Liver (tissue), 9 donors: ENCODE data around the gene RAC2. TPM values are rescaled to one million over a fixed set of nuclear protein-coding genes. Genes with fewer than 3 reads are reported as not detected.

Experiments
- DNase-seq: peaks from one replicate; pipeline ENCODE4 v3.0.0-alpha.2; 2017; ENCODE audit warnings: low spot score
- H3K27ac ChIP-seq, 2 donors: one replicate each; pipeline ENCODE4 v1.7.0; 2013; ENCODE audit warnings: inconsistent platforms in 2 of 2, low read length in 2 of 2, control low read depth in 1 of 2, low read depth in 1 of 2, mild to moderate bottlenecking in 1 of 2
- H3K27me3 ChIP-seq, 4 donors: one replicate each; pipeline versions ENCODE4 v1.6.1 to v1.7.0; 2013; ENCODE audit warnings: low read length in 3 of 4, inconsistent platforms in 1 of 4, mild to moderate bottlenecking in 1 of 4, moderate library complexity in 1 of 4; ENCODE audit not compliant: control insufficient read depth in 4 of 4, insufficient read depth in 4 of 4
- H3K36me3 ChIP-seq, 4 donors: one replicate each; pipeline versions ENCODE4 v1.6.1 to v1.7.0; 2013; ENCODE audit warnings: low read length in 3 of 4, mild to moderate bottlenecking in 3 of 4, low read depth in 1 of 4, moderate library complexity in 1 of 4; ENCODE audit not compliant: control insufficient read depth in 4 of 4, insufficient read depth in 3 of 4
- H3K4me1 ChIP-seq, 4 donors: one replicate each; pipeline versions ENCODE4 v1.6.1 to v1.7.0; 2013; ENCODE audit warnings: low read length in 3 of 4, mild to moderate bottlenecking in 3 of 4, moderate library complexity in 1 of 4; ENCODE audit not compliant: control insufficient read depth in 4 of 4, insufficient read depth in 4 of 4
- H3K4me3 ChIP-seq, 3 donors: one replicate each; pipeline versions ENCODE4 v1.6.1 to v1.7.0; 2013; ENCODE audit warnings: low read length in 3 of 3, control low read depth in 1 of 3, low read depth in 1 of 3, mild to moderate bottlenecking in 1 of 3
- H3K9ac ChIP-seq, 2 donors: one replicate each; pipeline ENCODE4 v1.7.0; 2013; ENCODE audit warnings: low read length in 2 of 2, mild to moderate bottlenecking in 2 of 2, moderate library complexity in 2 of 2, control low read depth in 1 of 2, low read depth in 1 of 2
- H3K9me3 ChIP-seq, 4 donors: one replicate each; pipeline versions ENCODE4 v1.6.1 to v1.7.0; 2013; ENCODE audit warnings: low read length in 3 of 4; ENCODE audit not compliant: control insufficient read depth in 4 of 4
- ATF3 ChIP-seq: IDR thresholded peaks from 2 replicates; pipeline ENCODE4 v1.6.1; 2016; ENCODE audit warnings: antibody characterized with exemption
- EGR1 ChIP-seq, 2 donors: IDR thresholded peaks; 2 replicates each; pipeline ENCODE4 v1.6.1; 2016 to 2018; ENCODE audit warnings: antibody characterized with exemption in 2 of 2, low read depth in 2 of 2
- FOXA1 ChIP-seq: IDR thresholded peaks from 2 replicates; pipeline ENCODE4 v1.6.1; 2016; ENCODE audit warnings: antibody characterized with exemption
- FOXA2 ChIP-seq: IDR thresholded peaks from 2 replicates; pipeline ENCODE4 v1.6.1; 2016; ENCODE audit warnings: antibody characterized with exemption
- GABPA ChIP-seq, 2 donors: IDR thresholded peaks in 1 of 2; conservative IDR thresholded peaks in 1 of 2; 2 replicates each; pipeline ENCODE4 v1.6.1; 2016; ENCODE audit warnings: antibody characterized with exemption in 2 of 2, mild to moderate bottlenecking in 1 of 2, moderate library complexity in 1 of 2
- HNF4A ChIP-seq, 2 donors: conservative IDR thresholded peaks; 2 replicates each; pipeline ENCODE4 v1.6.1; 2016; ENCODE audit warnings: antibody characterized with exemption in 2 of 2, mild to moderate bottlenecking in 2 of 2
- HNF4G ChIP-seq: IDR thresholded peaks from 2 replicates; pipeline ENCODE4 v1.6.1; 2016; ENCODE audit warnings: antibody characterized with exemption
- JUND ChIP-seq, 2 donors: IDR thresholded peaks; 2 replicates each; pipeline ENCODE4 v1.6.1; 2016; ENCODE audit warnings: antibody characterized with exemption in 2 of 2
- NR2F2 ChIP-seq: IDR thresholded peaks from 2 replicates; pipeline ENCODE4 v1.6.1; 2016; ENCODE audit warnings: antibody characterized with exemption
- RAD21 ChIP-seq, 2 donors: IDR thresholded peaks; 2 replicates each; pipeline ENCODE4 v1.6.1; 2016; ENCODE audit warnings: antibody characterized with exemption in 2 of 2, mild to moderate bottlenecking in 2 of 2
- RXRA ChIP-seq, 2 donors: IDR thresholded peaks; 2 replicates each; pipeline ENCODE4 v1.6.1; 2017 to 2018; ENCODE audit warnings: antibody characterized with exemption in 2 of 2, mild to moderate bottlenecking in 1 of 2
- SP1 ChIP-seq: IDR thresholded peaks from 2 replicates; pipeline ENCODE4 v1.6.1; 2018; ENCODE audit warnings: antibody characterized with exemption, mild to moderate bottlenecking
- TAF1 ChIP-seq: conservative IDR thresholded peaks from 2 replicates; pipeline ENCODE4 v1.6.1; 2016; ENCODE audit warnings: antibody characterized with exemption, mild to moderate bottlenecking
- YY1 ChIP-seq: IDR thresholded peaks from 2 replicates; pipeline ENCODE4 v1.6.1; 2016; ENCODE audit warnings: antibody characterized with exemption, mild to moderate bottlenecking
- ZBTB33 ChIP-seq: IDR thresholded peaks from 2 replicates; pipeline ENCODE4 v1.6.1; 2016; ENCODE audit warnings: antibody characterized with exemption
- WGBS: extraction: QIAGEN DNeasy Blood & Tissue Kit; methylation state at CpG from one replicate; pipeline ENCODE4 v1.1.7; 2013; 5-methylcytosine and 5-hydroxymethylcytosine counted together
- polyA plus RNA-seq, 2 donors: library from polyadenylated mRNA; stranded (reverse) in 1 of 2; unstranded in 1 of 2; fragments of 200-250 nt in 1 of 2; fragments of >200 nt in 1 of 2; fragmentation: Nextera tagmentation in 1 of 2; extraction: Ambion mirVana in 1 of 2; gene quantifications; one replicate each; pipeline versions ENCODE4 v1.2.1 to v1.2.3, GENCODE V29; 2013 to 2015
- total RNA-seq, 2 donors: library from RNA; depleted of rRNA; stranded (reverse); fragments of >200 nt; gene quantifications; one replicate each; pipeline ENCODE4 v1.2.3, GENCODE V29; 2014
- TF ChIP-seq, protein P1 (sequence below): IDR thresholded peaks from 2 replicates; pipeline ENCODE4 v1.6.1; 2016; ENCODE audit warnings: antibody characterized with exemption
- TF ChIP-seq, protein P2 (sequence below): fragments of 150-350 bp; IDR thresholded peaks from 2 replicates; pipeline ENCODE4 v1.5.1; 2017; ENCODE audit warnings: improper control_type of control experiment, low read depth, low read length; ENCODE audit not compliant: missing input control
- TF ChIP-seq, protein P3 (sequence below): IDR thresholded peaks from 2 replicates; pipeline ENCODE4 v1.6.1; 2016; ENCODE audit warnings: antibody characterized with exemption, mild to moderate bottlenecking
- donor health status: healthy.
- donor health status: healthy.
- donor health status: healthy.
- donor health status: healthy.
- donor health status: healthy.

RAC2 gene
- total and polyA plus RNA-seq, 4 donors = 4.0 to 15.0 (median 7.4) TPM

GRCh38 chr22:37218771-37219411, 25.2 kb downstream of the RAC2 start:
- Histone ChIP-seq H3K36me3 (no peaks in the 10 kb centered on the region), H3K4me3 (no peak overlapping the region), H3K27ac (no peak overlapping the region), H3K9me3 (no peaks in the 10 kb centered on the region), H3K9ac (no peak overlapping the region), H3K4me1 (no peaks in the 10 kb centered on the region), H3K27me3 (no peaks in the 10 kb centered on the region)
- DNase-seq = no peak
- TF ChIP-seq EGR1 (IDR thresholded peaks at IDR 0.05; ENCODE audit: low read depth in 2 of 2) = no peak
- no peak for TF ChIP-seq RXRA (IDR thresholded peaks at IDR 0.05)
- 47% methylated on average over 7 of the region's 7 CpGs for WGBS

DNA sequence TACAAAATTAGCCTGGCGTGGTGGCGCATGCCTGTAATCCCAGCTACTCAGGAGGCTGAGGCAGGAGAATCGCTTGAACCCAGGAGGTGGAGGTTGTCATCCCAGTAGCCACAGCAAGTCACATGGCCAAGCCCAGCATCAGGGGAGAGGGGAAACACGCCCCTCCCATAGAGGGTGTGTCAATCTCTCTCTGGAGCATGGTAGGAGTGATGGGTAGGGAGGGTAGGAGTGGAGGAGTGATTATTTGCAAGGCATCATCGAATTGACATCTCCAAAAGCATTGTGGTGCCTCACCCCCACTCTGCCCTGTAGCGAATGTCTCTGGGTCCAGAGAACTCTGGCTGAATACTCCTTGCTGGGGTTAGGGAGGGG, 25.7 kb downstream of the RAC2 start:
- H3K27me3 ChIP-seq = no peaks in the 10 kb centered on the region
- WGBS = 83% methylated on average over 6 of the region's 6 CpGs
- no peak overlapping the region for H3K27ac ChIP-seq
- no peak overlapping the region for H3K9ac ChIP-seq
- TF ChIP-seq HNF4A (conservative IDR thresholded peaks at IDR 0.05) (no peak), RAD21 (IDR thresholded peaks at IDR 0.05) (no peak), ATF3 (no peak), HNF4G (no peak)
- no peaks in the 10 kb centered on the region for H3K4me1 ChIP-seq
- no peaks in the 10 kb centered on the region for H3K9me3 ChIP-seq
- no peak for DNase-seq
- H3K4me3 ChIP-seq = no peak overlapping the region
- H3K36me3 ChIP-seq = no peaks in the 10 kb centered on the region

DNA sequence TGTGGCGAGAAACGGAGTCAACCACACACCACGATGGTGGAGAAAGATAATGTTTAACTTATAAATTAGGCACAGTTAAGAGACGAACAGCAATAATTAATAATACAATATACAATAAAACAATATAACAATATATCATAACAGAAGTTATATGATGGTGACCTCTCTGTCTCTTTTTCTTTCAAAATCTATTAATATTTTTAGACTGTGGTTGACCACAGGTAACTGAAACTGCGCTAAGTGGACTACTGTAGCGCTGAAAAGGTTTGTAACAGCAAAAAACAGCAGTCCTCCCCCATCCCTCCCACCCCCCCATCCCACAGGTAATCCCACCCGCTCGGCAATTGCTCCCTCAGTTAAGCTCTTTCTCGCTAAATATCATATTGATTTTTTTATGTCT, 28.2 kb downstream of the RAC2 start:
- TF ChIP-seq RXRA (IDR thresholded peaks at IDR 0.05) (no peak), FOXA1 (no peak), YY1 (no peak), TAF1 (no peak), GABPA (IDR thresholded peaks at IDR 0.05 in 1 of 2, conservative IDR thresholded peaks at IDR 0.05 in 1 of 2) (no peak), RAD21 (IDR thresholded peaks at IDR 0.05) (no peak), HNF4G (no peak), ATF3 (no peak), FOXA2 (no peak), HNF4A (conservative IDR thresholded peaks at IDR 0.05) (no peak), NR2F2 (no peak), SP1 (no peak), ZBTB33 (no peak), EGR1 (IDR thresholded peaks at IDR 0.05; ENCODE audit: low read depth in 2 of 2) (no peak), JUND (IDR thresholded peaks at IDR 0.05) (no peak)
- TF ChIP-seq, protein P1, sequence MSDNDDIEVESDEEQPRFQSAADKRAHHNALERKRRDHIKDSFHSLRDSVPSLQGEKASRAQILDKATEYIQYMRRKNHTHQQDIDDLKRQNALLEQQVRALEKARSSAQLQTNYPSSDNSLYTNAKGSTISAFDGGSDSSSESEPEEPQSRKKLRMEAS = no peak
- TF ChIP-seq, protein P2, sequence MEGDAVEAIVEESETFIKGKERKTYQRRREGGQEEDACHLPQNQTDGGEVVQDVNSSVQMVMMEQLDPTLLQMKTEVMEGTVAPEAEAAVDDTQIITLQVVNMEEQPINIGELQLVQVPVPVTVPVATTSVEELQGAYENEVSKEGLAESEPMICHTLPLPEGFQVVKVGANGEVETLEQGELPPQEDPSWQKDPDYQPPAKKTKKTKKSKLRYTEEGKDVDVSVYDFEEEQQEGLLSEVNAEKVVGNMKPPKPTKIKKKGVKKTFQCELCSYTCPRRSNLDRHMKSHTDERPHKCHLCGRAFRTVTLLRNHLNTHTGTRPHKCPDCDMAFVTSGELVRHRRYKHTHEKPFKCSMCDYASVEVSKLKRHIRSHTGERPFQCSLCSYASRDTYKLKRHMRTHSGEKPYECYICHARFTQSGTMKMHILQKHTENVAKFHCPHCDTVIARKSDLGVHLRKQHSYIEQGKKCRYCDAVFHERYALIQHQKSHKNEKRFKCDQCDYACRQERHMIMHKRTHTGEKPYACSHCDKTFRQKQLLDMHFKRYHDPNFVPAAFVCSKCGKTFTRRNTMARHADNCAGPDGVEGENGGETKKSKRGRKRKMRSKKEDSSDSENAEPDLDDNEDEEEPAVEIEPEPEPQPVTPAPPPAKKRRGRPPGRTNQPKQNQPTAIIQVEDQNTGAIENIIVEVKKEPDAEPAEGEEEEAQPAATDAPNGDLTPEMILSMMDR = no peak
- TF ChIP-seq, protein P3, sequence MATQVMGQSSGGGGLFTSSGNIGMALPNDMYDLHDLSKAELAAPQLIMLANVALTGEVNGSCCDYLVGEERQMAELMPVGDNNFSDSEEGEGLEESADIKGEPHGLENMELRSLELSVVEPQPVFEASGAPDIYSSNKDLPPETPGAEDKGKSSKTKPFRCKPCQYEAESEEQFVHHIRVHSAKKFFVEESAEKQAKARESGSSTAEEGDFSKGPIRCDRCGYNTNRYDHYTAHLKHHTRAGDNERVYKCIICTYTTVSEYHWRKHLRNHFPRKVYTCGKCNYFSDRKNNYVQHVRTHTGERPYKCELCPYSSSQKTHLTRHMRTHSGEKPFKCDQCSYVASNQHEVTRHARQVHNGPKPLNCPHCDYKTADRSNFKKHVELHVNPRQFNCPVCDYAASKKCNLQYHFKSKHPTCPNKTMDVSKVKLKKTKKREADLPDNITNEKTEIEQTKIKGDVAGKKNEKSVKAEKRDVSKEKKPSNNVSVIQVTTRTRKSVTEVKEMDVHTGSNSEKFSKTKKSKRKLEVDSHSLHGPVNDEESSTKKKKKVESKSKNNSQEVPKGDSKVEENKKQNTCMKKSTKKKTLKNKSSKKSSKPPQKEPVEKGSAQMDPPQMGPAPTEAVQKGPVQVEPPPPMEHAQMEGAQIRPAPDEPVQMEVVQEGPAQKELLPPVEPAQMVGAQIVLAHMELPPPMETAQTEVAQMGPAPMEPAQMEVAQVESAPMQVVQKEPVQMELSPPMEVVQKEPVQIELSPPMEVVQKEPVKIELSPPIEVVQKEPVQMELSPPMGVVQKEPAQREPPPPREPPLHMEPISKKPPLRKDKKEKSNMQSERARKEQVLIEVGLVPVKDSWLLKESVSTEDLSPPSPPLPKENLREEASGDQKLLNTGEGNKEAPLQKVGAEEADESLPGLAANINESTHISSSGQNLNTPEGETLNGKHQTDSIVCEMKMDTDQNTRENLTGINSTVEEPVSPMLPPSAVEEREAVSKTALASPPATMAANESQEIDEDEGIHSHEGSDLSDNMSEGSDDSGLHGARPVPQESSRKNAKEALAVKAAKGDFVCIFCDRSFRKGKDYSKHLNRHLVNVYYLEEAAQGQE = no peak
- Histone ChIP-seq H3K27me3 (peaks cover 0 to 4% (median 0%) of the 10 kb centered on the region in 4 donors), H3K27ac (no peak overlapping the region), H3K4me1 (peaks cover 0 to 2% (median 1%) of the 10 kb centered on the region in 4 donors), H3K36me3 (no peaks in the 10 kb centered on the region), H3K9me3 (no peaks in the 10 kb centered on the region), H3K9ac (no peak overlapping the region), H3K4me3 (no peak overlapping the region)
- 82% methylated on average over 9 of the region's 9 CpGs for WGBS
- no peak for DNase-seq
